Neural cell (in vitro differentiated cells): ENCODE results near the gene RBM42. TPM values are rescaled to one million over a fixed set of nuclear protein-coding genes. Genes with fewer than 3 reads are reported as not detected.

Experiments
- H2AFZ ChIP-seq: fragments of 200-600, 300-800 bp; sonication (generic), shearing (Covaris generic); 2 replicates; pipeline ENCODE4 v1.6.0; 2014; ENCODE audit warnings: low read depth, mild to moderate bottlenecking, antibody characterized with exemption, low read length, moderate library complexity
- H3F3A ChIP-seq: fragments of 200-600 bp; shearing (Covaris generic); 2 replicates; pipeline ENCODE4 v1.6.1; 2016; ENCODE audit warnings: mild to moderate bottlenecking, moderate library complexity, mixed read lengths, antibody characterized with exemption, low read length; ENCODE audit not compliant: insufficient read depth, poor library complexity, severe bottlenecking
- H3K27ac ChIP-seq: fragments of 200-600, 300-800 bp; sonication (generic), shearing (Covaris generic); 2 replicates; pipeline ENCODE4 v1.5.1; 2014; ENCODE audit warnings: mild to moderate bottlenecking, low read length, moderate library complexity
- H3K27me3 ChIP-seq: fragments of 300-800, 200-600 bp; sonication (generic), shearing (Covaris generic); 2 replicates; pipeline ENCODE4 v1.6.0; 2014; ENCODE audit warnings: mild to moderate bottlenecking, low read depth, low read length, moderate library complexity; ENCODE audit not compliant: insufficient read depth
- H3K36me3 ChIP-seq: fragments of 300-800, 200-600 bp; sonication (generic), shearing (Covaris generic); 2 replicates; pipeline ENCODE4 v1.5.1; 2014; ENCODE audit warnings: mild to moderate bottlenecking, antibody characterized with exemption, low read length, moderate library complexity; ENCODE audit not compliant: insufficient read depth
- H3K4me2 ChIP-seq: fragments of 300-800, 200-600 bp; sonication (generic), shearing (Covaris generic); 2 replicates; pipeline ENCODE4 v1.6.0; 2014; ENCODE audit warnings: mild to moderate bottlenecking, low read length
- H3K4me3 ChIP-seq: fragments of 300-800, 200-600 bp; sonication (generic), shearing (Covaris generic); 2 replicates; pipeline ENCODE4 v1.5.1; 2014; ENCODE audit warnings: mild to moderate bottlenecking, low read length, moderate library complexity
- H3K79me2 ChIP-seq: fragments of 200-600 bp; shearing (Covaris generic); replicated peaks from 2 replicates; pipeline ENCODE4 v1.6.0; 2014; ENCODE audit warnings: mild to moderate bottlenecking, low read length, moderate library complexity; ENCODE audit not compliant: insufficient read depth
- H3K9ac ChIP-seq: fragments of 300-800, 200-600 bp; sonication (generic), shearing (Covaris generic); 2 replicates; pipeline ENCODE4 v1.6.1; 2016; ENCODE audit warnings: mild to moderate bottlenecking, low read length, mixed read lengths
- H3K9me2 ChIP-seq: fragments of 200-600 bp; shearing (Covaris generic); 2 replicates; pipeline ENCODE4 v1.6.1; 2016; ENCODE audit warnings: mild to moderate bottlenecking, low read length, mixed read lengths; ENCODE audit not compliant: insufficient read depth
- H3K9me3 ChIP-seq: fragments of 200-600, 300-800 bp; sonication (generic), shearing (Covaris generic); 2 replicates; pipeline ENCODE4 v1.6.1; 2016; ENCODE audit warnings: mild to moderate bottlenecking, mixed run types, low read length, moderate library complexity, mixed read lengths
- H4K20me1 ChIP-seq: fragments of 200-600 bp; shearing (Covaris generic); 2 replicates; pipeline ENCODE4 v1.6.1; 2016; ENCODE audit warnings: mild to moderate bottlenecking, mixed run types; ENCODE audit not compliant: insufficient read depth
- EP300 ChIP-seq: fragments of 450-650 bp; conservative IDR thresholded peaks from 2 replicates; pipeline ENCODE4 v1.6.1; 2014; ENCODE audit warnings: antibody characterized with exemption, mild to moderate bottlenecking, moderate library complexity; ENCODE audit not compliant: poor library complexity, severe bottlenecking
- EZH2 ChIP-seq: fragments of 200-600, 300-800 bp; shearing (Covaris generic), sonication (generic); IDR thresholded peaks from 2 replicates; pipeline ENCODE4 v1.6.1; 2014; ENCODE audit warnings: antibody characterized with exemption, low read length, borderline replicate concordance, mild to moderate bottlenecking; ENCODE audit not compliant: insufficient read depth, poor library complexity, severe bottlenecking
- MXI1 ChIP-seq: fragments of 450-650 bp; conservative IDR thresholded peaks from 2 replicates; pipeline ENCODE4 v1.6.1; 2014; ENCODE audit warnings: antibody characterized with exemption, mild to moderate bottlenecking; ENCODE audit not compliant: poor library complexity, severe bottlenecking
- POLR2AphosphoS5 ChIP-seq: IDR thresholded peaks from 2 replicates; pipeline ENCODE4 v1.6.1; 2012
- RAD21 ChIP-seq: fragments of 450-650 bp; conservative IDR thresholded peaks from 2 replicates; pipeline ENCODE4 v1.6.1; 2014; ENCODE audit warnings: antibody characterized with exemption, mild to moderate bottlenecking, moderate library complexity
- SMC3 ChIP-seq: fragments of 450-650 bp; conservative IDR thresholded peaks from 2 replicates; pipeline ENCODE4 v1.6.1; 2014; ENCODE audit warnings: antibody characterized with exemption, mild to moderate bottlenecking, moderate library complexity; ENCODE audit not compliant: poor library complexity
- TAF1 ChIP-seq: IDR thresholded peaks from 2 replicates; pipeline ENCODE4 v1.6.1; 2012; ENCODE audit warnings: low read depth
- polyA plus RNA-seq: library from polyadenylated mRNA; depleted of rRNA; stranded (reverse); fragments of >200 nt; gene quantifications from 2 replicates; pipeline ENCODE4 v1.2.3, GENCODE V29; 2014
- TF ChIP-seq, protein P1 (sequence below): IDR thresholded peaks from 2 replicates; pipeline ENCODE4 v1.6.1; 2012; ENCODE audit warnings: borderline replicate concordance
- TF ChIP-seq, protein P2 (sequence below): fragments of 450-650 bp; IDR thresholded peaks from 2 replicates; pipeline ENCODE4 v1.5.1; 2014; ENCODE audit warnings: antibody characterized with exemption, mild to moderate bottlenecking, moderate library complexity; ENCODE audit not compliant: poor library complexity, severe bottlenecking

Gene RBM42
- polyA plus RNA-seq, 1 donor from 2014 or later = 58.5 TPM

- Histone ChIP-seq H3K79me2 (no peaks in the 10 kb centered on the region), H3K27me3 (no peaks in the 10 kb centered on the region), H3K9ac (no peak within 1 kb of the TSS), H3K9me3 (no peaks in the 10 kb centered on the region), H2AFZ (no peak within 1 kb of the TSS), H3K4me2 (no peak within 1 kb of the TSS), H3K27ac (no peak within 1 kb of the TSS), H3K36me3 (no peaks in the 10 kb centered on the region), H3K4me3 (no peak within 1 kb of the TSS), H3K9me2 (no peaks in the 10 kb centered on the region), H4K20me1 (no peaks in the 10 kb centered on the region), H3F3A (no peaks in the 10 kb centered on the region)
- TF ChIP-seq, protein P1, sequence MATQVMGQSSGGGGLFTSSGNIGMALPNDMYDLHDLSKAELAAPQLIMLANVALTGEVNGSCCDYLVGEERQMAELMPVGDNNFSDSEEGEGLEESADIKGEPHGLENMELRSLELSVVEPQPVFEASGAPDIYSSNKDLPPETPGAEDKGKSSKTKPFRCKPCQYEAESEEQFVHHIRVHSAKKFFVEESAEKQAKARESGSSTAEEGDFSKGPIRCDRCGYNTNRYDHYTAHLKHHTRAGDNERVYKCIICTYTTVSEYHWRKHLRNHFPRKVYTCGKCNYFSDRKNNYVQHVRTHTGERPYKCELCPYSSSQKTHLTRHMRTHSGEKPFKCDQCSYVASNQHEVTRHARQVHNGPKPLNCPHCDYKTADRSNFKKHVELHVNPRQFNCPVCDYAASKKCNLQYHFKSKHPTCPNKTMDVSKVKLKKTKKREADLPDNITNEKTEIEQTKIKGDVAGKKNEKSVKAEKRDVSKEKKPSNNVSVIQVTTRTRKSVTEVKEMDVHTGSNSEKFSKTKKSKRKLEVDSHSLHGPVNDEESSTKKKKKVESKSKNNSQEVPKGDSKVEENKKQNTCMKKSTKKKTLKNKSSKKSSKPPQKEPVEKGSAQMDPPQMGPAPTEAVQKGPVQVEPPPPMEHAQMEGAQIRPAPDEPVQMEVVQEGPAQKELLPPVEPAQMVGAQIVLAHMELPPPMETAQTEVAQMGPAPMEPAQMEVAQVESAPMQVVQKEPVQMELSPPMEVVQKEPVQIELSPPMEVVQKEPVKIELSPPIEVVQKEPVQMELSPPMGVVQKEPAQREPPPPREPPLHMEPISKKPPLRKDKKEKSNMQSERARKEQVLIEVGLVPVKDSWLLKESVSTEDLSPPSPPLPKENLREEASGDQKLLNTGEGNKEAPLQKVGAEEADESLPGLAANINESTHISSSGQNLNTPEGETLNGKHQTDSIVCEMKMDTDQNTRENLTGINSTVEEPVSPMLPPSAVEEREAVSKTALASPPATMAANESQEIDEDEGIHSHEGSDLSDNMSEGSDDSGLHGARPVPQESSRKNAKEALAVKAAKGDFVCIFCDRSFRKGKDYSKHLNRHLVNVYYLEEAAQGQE = no peak
- TF ChIP-seq EP300 (no peak), RAD21 (no peak), MXI1 (no peak), TAF1 (no peak), POLR2AphosphoS5 (no peak), EZH2 (no peak), SMC3 (no peak)
- TF ChIP-seq, protein P2, sequence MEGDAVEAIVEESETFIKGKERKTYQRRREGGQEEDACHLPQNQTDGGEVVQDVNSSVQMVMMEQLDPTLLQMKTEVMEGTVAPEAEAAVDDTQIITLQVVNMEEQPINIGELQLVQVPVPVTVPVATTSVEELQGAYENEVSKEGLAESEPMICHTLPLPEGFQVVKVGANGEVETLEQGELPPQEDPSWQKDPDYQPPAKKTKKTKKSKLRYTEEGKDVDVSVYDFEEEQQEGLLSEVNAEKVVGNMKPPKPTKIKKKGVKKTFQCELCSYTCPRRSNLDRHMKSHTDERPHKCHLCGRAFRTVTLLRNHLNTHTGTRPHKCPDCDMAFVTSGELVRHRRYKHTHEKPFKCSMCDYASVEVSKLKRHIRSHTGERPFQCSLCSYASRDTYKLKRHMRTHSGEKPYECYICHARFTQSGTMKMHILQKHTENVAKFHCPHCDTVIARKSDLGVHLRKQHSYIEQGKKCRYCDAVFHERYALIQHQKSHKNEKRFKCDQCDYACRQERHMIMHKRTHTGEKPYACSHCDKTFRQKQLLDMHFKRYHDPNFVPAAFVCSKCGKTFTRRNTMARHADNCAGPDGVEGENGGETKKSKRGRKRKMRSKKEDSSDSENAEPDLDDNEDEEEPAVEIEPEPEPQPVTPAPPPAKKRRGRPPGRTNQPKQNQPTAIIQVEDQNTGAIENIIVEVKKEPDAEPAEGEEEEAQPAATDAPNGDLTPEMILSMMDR = no peak
Measured at GRCh38 chr19:35585848-35586247, 43.0 kb upstream of the RBM42 start, which contains the start of gene PMIS2. PMIS2 (plus strand) TSS chr19:35586173; CDS start chr19:35586260, 87 bp downstream.

DNA sequence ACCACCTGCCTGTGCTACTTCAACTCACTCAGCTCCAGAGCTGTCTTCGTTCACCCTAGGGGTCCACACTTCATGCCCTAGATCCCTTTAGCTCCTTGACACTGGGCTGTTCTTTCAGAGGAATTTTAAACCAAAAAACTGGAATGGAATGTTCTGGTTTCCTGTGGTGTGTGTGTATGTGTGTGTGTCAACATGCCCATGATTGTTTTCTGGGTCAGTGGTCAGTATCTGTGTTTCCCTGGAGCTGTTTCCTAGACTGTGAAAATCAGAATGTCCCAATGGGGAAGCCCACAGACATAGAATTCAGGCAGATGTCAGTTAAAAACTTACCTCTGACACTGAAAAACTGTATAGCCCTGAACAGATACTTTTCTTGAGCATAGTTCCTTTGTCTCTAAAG lies 41.5 kb upstream of the RBM42 start:
- Histone ChIP-seq H3K9me2 (no peaks in the 10 kb centered on the region), H3K27me3 (no peaks in the 10 kb centered on the region), H3K9ac (no peak overlapping the region), H3F3A (no peaks in the 10 kb centered on the region), H3K9me3 (no peaks in the 10 kb centered on the region), H2AFZ (no peak overlapping the region), H4K20me1 (no peaks in the 10 kb centered on the region), H3K36me3 (no peaks in the 10 kb centered on the region), H3K4me3 (no peak overlapping the region), H3K79me2 (no peaks in the 10 kb centered on the region), H3K27ac (no peak overlapping the region), H3K4me2 (no peak overlapping the region)
- TF ChIP-seq TAF1 (no peak), POLR2AphosphoS5 (no peak), MXI1 (no peak), SMC3 (no peak), EZH2 (no peak), RAD21 (no peak), EP300 (no peak)
- TF ChIP-seq, protein P1 = no peak
- TF ChIP-seq, protein P2 = no peak
